ENCODE data around the gene OR2G2.

- no peak for TF ChIP-seq CTCF (IDR thresholded peaks at IDR 0.05)
- no peak for TF ChIP-seq POLR2A (IDR thresholded peaks at IDR 0.05)
These were observed 40.1 kb upstream of the OR2G2 start for GRCh38 chr1:247548092-247548491.
